ENCODE data around the gene STK38. TPM values are rescaled to one million over a fixed set of nuclear protein-coding genes. Genes with fewer than 3 reads are reported as not detected.

STK38 gene
- total RNA-seq, 1 experiment from 2014 or later: 13.3 TPM

DNA sequence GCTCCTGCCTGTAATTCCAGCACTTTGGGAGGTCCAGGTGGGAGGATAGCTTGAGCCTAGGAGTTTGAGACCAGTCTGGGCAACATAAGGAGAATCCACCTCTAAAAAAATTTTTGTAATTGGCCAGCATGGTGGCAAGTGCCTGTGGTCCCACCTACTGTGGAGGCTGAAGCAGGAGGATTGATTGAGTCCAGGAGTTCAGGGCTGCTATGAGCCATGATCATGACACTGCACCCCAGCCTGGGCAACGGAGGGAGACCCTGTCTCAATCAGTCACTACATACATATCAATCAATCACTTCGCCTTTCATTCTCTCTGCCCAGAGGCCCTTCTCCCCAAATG is 1.1 kb upstream of the STK38 start:
- H3K36me3 Mint-ChIP-seq: peaks cover 4% of the 10 kb centered on the region
- CTCF ChIA-PET: no interaction called here
- TF ChIP-seq NR1H2 (CRISPR knock-in tag; IDR thresholded peaks at IDR 0.05): no peak
- TF ChIP-seq, protein P1, sequence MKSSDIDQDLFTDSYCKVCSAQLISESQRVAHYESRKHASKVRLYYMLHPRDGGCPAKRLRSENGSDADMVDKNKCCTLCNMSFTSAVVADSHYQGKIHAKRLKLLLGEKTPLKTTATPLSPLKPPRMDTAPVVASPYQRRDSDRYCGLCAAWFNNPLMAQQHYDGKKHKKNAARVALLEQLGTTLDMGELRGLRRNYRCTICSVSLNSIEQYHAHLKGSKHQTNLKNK (CRISPR knock-in tag; IDR thresholded peaks at IDR 0.05): no peak
- no peak for TF ChIP-seq TCF7 (CRISPR knock-in tag; IDR thresholded peaks at IDR 0.05; ENCODE audit: low read depth)
- no peak for TF ChIP-seq IRF2 (CRISPR knock-in tag; IDR thresholded peaks at IDR 0.05; ENCODE audit: borderline replicate concordance, low read depth)
- no peak for TF ChIP-seq JUN (CRISPR knock-in tag; IDR thresholded peaks at IDR 0.05)
- no peak for TF ChIP-seq USF2 (CRISPR knock-in tag; IDR thresholded peaks at IDR 0.05)
- TF ChIP-seq, protein P2, sequence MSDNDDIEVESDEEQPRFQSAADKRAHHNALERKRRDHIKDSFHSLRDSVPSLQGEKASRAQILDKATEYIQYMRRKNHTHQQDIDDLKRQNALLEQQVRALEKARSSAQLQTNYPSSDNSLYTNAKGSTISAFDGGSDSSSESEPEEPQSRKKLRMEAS (CRISPR knock-in tag; IDR thresholded peaks at IDR 0.05): no peak
- no peak for TF ChIP-seq FOXJ3 (CRISPR knock-in tag; IDR thresholded peaks at IDR 0.05; ENCODE audit: borderline replicate concordance)
- TF ChIP-seq NFYB (CRISPR knock-in tag; conservative IDR thresholded peaks at IDR 0.05; ENCODE audit: low read depth): no peak
- no peak for TF ChIP-seq FOXP1 (CRISPR knock-in tag; IDR thresholded peaks at IDR 0.05; ENCODE audit: borderline replicate concordance)
- no peak for TF ChIP-seq ZNF425 (CRISPR knock-in tag; conservative IDR thresholded peaks at IDR 0.05)
- no peak for TF ChIP-seq ZNF121 (CRISPR knock-in tag; IDR thresholded peaks at IDR 0.05)
- TF ChIP-seq, protein P3, sequence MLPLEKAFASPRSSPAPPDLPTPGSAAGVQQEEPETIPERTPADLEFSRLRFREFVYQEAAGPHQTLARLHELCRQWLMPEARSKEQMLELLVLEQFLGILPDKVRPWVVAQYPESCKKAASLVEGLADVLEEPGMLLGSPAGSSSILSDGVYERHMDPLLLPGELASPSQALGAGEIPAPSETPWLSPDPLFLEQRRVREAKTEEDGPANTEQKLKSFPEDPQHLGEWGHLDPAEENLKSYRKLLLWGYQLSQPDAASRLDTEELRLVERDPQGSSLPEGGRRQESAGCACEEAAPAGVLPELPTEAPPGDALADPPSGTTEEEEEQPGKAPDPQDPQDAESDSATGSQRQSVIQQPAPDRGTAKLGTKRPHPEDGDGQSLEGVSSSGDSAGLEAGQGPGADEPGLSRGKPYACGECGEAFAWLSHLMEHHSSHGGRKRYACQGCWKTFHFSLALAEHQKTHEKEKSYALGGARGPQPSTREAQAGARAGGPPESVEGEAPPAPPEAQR (CRISPR knock-in tag; IDR thresholded peaks at IDR 0.05): no peak
- no peak for TF ChIP-seq ESRRA (CRISPR knock-in tag; IDR thresholded peaks at IDR 0.05; ENCODE audit: borderline replicate concordance)
- TF ChIP-seq, protein P4, sequence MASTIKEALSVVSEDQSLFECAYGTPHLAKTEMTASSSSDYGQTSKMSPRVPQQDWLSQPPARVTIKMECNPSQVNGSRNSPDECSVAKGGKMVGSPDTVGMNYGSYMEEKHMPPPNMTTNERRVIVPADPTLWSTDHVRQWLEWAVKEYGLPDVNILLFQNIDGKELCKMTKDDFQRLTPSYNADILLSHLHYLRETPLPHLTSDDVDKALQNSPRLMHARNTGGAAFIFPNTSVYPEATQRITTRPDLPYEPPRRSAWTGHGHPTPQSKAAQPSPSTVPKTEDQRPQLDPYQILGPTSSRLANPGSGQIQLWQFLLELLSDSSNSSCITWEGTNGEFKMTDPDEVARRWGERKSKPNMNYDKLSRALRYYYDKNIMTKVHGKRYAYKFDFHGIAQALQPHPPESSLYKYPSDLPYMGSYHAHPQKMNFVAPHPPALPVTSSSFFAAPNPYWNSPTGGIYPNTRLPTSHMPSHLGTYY (CRISPR knock-in tag; IDR thresholded peaks at IDR 0.05): no peak
- POLR2A ChIA-PET: interaction anchor here (0.5 to 1.0 kb wide), 2 partner anchors 45 to 211 kb away, joined by 3 read pairs; no protein-coding TSS in a partner anchor
- no peaks in the 10 kb centered on the region for H3K9me3 Mint-ChIP-seq
- DNase-seq (ENCODE audit: low spot score) (no peak), ATAC-seq (no peak)
- H3K4me3 Mint-ChIP-seq: no peak overlapping the region
- no peaks in the 10 kb centered on the region; the same call in 1 of the 2 replicates for H3K27me3 Mint-ChIP-seq (ENCODE audit: low read depth)
- peaks cover 25% of the 10 kb centered on the region for H3K4me1 Mint-ChIP-seq
- no peak overlapping the region for H3K27ac Mint-ChIP-seq

DNA sequence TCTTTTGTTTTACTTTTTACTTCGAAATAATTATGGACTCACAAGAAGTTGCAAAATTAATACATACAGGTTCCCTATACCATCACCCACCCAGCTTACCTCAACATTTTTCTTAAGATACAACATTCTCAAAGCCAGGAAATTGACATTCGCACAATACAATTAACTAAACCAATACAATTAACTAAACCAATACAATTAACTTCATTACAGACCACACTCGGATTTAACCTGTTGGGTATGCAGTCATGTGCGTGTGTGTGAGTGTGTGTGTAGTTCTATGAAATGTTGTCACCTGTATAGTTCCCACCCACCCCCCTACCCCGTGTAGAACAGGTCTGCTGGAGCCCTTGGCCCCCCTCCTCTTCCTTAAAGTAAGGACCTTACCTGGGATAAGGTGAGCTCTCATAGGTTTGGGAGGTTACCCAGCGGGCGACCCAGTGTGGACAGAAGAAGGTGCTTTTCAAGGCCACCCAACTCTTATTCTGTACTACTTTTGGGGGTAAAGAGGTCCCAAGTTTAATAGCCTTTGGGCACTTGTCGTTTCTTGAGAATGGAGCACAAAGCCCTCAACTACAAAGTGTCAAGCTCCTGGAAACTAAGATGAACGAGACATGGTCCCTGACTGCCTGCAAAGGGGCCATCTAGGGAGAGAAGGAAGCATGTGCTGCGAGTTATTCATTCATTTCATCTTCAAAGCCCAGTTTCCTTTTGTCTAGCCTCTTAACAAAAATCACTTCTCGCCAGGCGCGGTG is 544 bp upstream of the STK38 start:
- Mint-ChIP-seq H3K27me3 (ENCODE audit: low read depth) (no peaks in the 10 kb centered on the region; the same call in 1 of the 2 replicates), H3K4me3 (peak overlapping the region; percentile 90), H3K36me3 (peaks cover 6% of the 10 kb centered on the region), H3K27ac (peak overlapping the region; percentile 94), H3K9me3 (no peaks in the 10 kb centered on the region), H3K4me1 (peaks cover 25% of the 10 kb centered on the region)
- ChIA-PET CTCF (no interaction called here), POLR2A (interaction anchor here (0.5 to 1.0 kb wide), 2 partner anchors 46 to 212 kb away, joined by 3 read pairs; no protein-coding TSS in a partner anchor)
- no peak for TF ChIP-seq SP1 (CRISPR knock-in tag; conservative IDR thresholded peaks at IDR 0.05)
- TF ChIP-seq, protein P5, sequence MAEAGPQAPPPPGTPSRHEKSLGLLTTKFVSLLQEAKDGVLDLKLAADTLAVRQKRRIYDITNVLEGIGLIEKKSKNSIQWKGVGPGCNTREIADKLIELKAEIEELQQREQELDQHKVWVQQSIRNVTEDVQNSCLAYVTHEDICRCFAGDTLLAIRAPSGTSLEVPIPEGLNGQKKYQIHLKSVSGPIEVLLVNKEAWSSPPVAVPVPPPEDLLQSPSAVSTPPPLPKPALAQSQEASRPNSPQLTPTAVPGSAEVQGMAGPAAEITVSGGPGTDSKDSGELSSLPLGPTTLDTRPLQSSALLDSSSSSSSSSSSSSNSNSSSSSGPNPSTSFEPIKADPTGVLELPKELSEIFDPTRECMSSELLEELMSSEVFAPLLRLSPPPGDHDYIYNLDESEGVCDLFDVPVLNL (CRISPR knock-in tag; IDR thresholded peaks at IDR 0.05; ENCODE audit: borderline replicate concordance, low read depth): no peak
- TF ChIP-seq AFF4 (CRISPR knock-in tag; IDR thresholded peaks at IDR 0.05; ENCODE audit: borderline replicate concordance): no peak
- no peak for DNase-seq (ENCODE audit: low spot score)
- peak; percentile 13; the same call in 1 of the 2 replicates for ATAC-seq
